Tibial nerve (tissue), 4 donors: Measurements from ENCODE around the gene WFDC9.

Experiments used
- CTCF ChIP-seq, 5 experiments: fragments of 200-600 bp in 3 of 5; fragments of 450-650 bp in 2 of 5; sonication (generic) in 3 of 5; IDR thresholded peaks; one replicate each; pipeline ENCODE4 v1.5.1; 2016 to 2019; ENCODE audit warnings: antibody characterized with exemption in 5 of 5, mild to moderate bottlenecking in 3 of 5, moderate library complexity in 2 of 5
- EP300 ChIP-seq, 2 donors: sonication (generic); formaldehyde crosslinking; IDR thresholded peaks; one replicate each; pipeline ENCODE4 v1.6.1; 2017; ENCODE audit warnings: antibody characterized with exemption in 2 of 2, mild to moderate bottlenecking in 1 of 2
- POLR2A ChIP-seq, 2 donors: fragments of 450-650 bp; IDR thresholded peaks; one replicate each; pipeline ENCODE4 v1.6.1; 2017; ENCODE audit warnings: antibody characterized with exemption in 2 of 2, mild to moderate bottlenecking in 2 of 2, moderate library complexity in 2 of 2

GRCh38 chr20:45592574-45593189 is 38.4 kb downstream of the WFDC9 start:
- TF ChIP-seq EP300 (IDR thresholded peaks at IDR 0.05) (no peak), POLR2A (IDR thresholded peaks at IDR 0.05) (no peak), CTCF (IDR thresholded peaks at IDR 0.05) (peak in 3 of 5 experiments; percentile 22 to 43 (median 27))
